Naive B cell (primary cell): ENCODE measurements around the gene CAPN12. TPM values are rescaled to one million over a fixed set of nuclear protein-coding genes. Genes with fewer than 3 reads are reported as not detected.

Experiments
- ATAC-seq, 2 donors: fragments of 150-1000 bp; cut with Tn5 transposase; 2 replicates each; pipeline ENCODE4 v1.10.0; 2021; ENCODE audit warnings: low read depth in 2 of 2, mild to moderate bottlenecking in 2 of 2, moderate library complexity in 2 of 2
- DNase-seq: peaks from one replicate; pipeline ENCODE4 v3.0.0; 2022
- H3K27ac Mint-ChIP-seq, 6 donors: one replicate each; pipeline ENCODE4 v1.8.0; 2020 to 2022; ENCODE audit warnings: mild to moderate bottlenecking in 6 of 6, mixed read lengths in 6 of 6, moderate library complexity in 5 of 6, inconsistent platforms in 2 of 6
- H3K27me3 Mint-ChIP-seq, 3 donors: one replicate each; pipeline ENCODE4 v1.8.0; 2021 to 2022; ENCODE audit warnings: mixed read lengths in 3 of 3, mild to moderate bottlenecking in 1 of 3
- H3K36me3 Mint-ChIP-seq, 2 donors: one replicate each; pipeline ENCODE4 v1.8.0; 2020 to 2022; ENCODE audit warnings: mixed read lengths in 2 of 2, inconsistent platforms in 1 of 2, mild to moderate bottlenecking in 1 of 2
- H3K4me1 Mint-ChIP-seq, 3 donors: one replicate each; pipeline ENCODE4 v1.8.0; 2020 to 2022; ENCODE audit warnings: mixed read lengths in 3 of 3, inconsistent platforms in 1 of 3, mild to moderate bottlenecking in 1 of 3, moderate library complexity in 1 of 3
- H3K4me3 Mint-ChIP-seq, 8 donors: one replicate each; pipeline ENCODE4 v1.8.0; 2020 to 2022; ENCODE audit warnings: mild to moderate bottlenecking in 8 of 8, mixed read lengths in 8 of 8, moderate library complexity in 8 of 8, inconsistent platforms in 2 of 8
- H3K9me3 Mint-ChIP-seq, 7 donors: one replicate each; pipeline ENCODE4 v1.8.0; 2020 to 2022; ENCODE audit warnings: mixed read lengths in 7 of 7, mild to moderate bottlenecking in 5 of 7, inconsistent platforms in 2 of 7, moderate library complexity in 1 of 7
- polyA plus RNA-seq, 6 donors: library from polyadenylated mRNA; unstranded; fragments of 300-500 nt; fragmentation: Illumina TruSeq; gene quantifications; one replicate each; pipeline ENCODE4 v1.2.3, GENCODE V29; 2021; ENCODE audit warnings: low read depth in 6 of 6

CAPN12 gene
- polyA plus RNA-seq, 6 donors from 2014 or later, result 3.3 to 25.4 (median 14.0) TPM

DNA sequence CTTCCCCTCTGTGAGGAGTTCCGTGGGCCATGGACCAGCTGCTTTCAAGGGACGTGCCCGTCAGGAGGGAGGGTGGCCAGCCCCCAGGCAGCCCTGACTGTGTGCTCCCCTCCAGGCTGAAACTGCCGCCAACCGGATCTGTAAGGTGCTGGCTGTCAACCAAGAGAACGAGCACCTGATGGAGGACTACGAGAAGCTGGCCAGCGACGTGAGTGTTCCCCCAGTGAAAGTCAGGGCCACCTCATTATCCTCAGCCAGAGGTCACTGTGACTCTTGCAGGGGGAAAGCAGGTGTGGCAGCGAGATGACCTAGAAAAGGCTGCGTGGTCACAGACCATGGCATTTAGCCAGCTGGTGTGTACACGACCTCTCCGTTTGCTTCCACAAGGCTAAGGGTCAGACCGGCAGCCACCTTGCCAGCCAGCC, 29.9 kb downstream of the CAPN12 start:
- H3K27ac Mint-ChIP-seq, result peak overlapping the region in 1 of 6 donors; percentile 54
- H3K9me3 Mint-ChIP-seq, result no peaks in the 10 kb centered on the region
- ATAC-seq, result no peak
- peaks cover 0 to 27% of the 10 kb centered on the region in 2 donors for H3K36me3 Mint-ChIP-seq
- H3K4me1 Mint-ChIP-seq, result peaks cover 0 to 6% (median 5%) of the 10 kb centered on the region in 3 donors
- DNase-seq, result no peak
- H3K27me3 Mint-ChIP-seq, result no peaks in the 10 kb centered on the region
- H3K4me3 Mint-ChIP-seq, result no peak overlapping the region

DNA sequence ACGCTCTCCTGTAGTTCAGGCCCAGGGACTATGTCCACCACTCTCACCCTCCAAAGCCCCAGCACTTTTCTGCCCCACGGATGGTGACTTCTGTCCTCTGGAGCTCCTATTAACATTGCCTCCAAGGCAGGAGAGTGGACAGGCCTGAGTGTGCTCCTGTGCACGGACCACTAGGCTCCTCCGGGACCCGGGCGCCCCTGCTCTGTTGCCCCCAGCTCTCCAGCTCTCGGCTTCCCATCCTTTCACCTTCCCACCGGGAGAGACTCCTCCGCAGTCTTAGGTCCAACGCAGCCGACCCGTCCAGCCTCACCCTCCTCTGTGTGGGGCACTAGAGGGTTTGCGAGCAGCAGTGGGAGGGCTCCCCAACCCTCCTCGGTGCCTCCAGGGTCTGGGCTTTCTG, 30.4 kb downstream of the CAPN12 start:
- H3K4me1 Mint-ChIP-seq, result peaks cover 0 to 6% (median 5%) of the 10 kb centered on the region in 3 donors
- peak overlapping the region in 1 of 6 donors; percentile 54 for H3K27ac Mint-ChIP-seq
- no peaks in the 10 kb centered on the region for H3K27me3 Mint-ChIP-seq
- H3K4me3 Mint-ChIP-seq, result no peak overlapping the region
- H3K9me3 Mint-ChIP-seq, result no peaks in the 10 kb centered on the region
- peaks cover 0 to 27% of the 10 kb centered on the region in 2 donors for H3K36me3 Mint-ChIP-seq
- ATAC-seq (no peak), DNase-seq (no peak)

DNA sequence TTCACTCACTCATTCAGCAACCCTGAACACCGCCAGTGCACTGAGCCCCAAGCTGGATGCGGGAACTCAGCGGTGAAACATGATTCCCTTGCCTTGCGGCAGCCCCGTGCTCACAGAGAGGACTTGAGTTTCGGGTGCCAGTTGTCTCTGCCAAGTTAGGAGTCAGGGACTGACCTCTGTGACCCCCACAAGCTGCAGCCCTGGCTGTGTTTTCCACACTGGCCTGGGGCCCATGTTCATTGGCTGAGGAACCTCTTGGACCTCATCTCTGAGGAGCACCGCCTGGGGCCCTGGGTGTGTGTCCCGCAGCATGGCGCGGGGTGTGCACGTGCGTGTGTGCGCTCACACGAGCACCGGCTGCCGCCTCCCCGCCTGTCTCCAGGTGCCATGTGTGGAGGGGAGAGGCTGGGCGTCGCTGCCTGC, 31.0 kb downstream of the CAPN12 start:
- Mint-ChIP-seq H3K36me3 (peaks cover 0 to 27% of the 10 kb centered on the region in 2 donors), H3K9me3 (no peaks in the 10 kb centered on the region)

DNA sequence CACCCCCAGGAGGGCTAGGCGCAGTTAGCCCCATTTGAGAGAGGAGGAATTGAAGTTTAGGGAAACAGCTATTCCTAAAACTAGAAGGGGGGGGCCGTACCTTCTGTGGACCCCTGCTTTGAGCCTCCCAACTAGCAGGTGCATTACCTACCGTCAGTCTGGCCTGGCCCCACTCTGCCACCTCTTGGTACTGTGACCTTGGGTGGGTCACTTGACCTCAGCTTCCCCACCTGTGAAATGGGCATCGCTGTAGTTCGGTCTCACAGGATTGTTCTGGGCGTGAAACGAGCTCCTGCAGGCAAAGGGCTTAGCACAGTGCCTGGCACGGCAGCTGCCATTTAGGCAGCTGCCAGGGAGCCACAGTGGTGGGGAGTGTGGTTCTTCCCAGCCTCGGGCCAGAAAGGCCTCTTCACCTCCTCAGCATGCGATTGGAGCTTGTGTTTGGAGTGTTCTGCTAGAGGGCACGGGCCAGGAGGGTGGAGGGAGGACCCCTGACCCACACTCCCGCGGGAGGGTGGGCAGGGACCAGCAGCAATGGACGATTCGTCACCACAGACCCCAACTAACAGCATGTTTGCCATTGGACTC, 32.0 kb downstream of the CAPN12 start:
- Mint-ChIP-seq H3K4me3 (no peak overlapping the region), H3K27me3 (no peaks in the 10 kb centered on the region), H3K36me3 (peaks cover 0 to 27% of the 10 kb centered on the region in 2 donors), H3K9me3 (no peaks in the 10 kb centered on the region), H3K4me1 (peaks cover 0 to 6% (median 5%) of the 10 kb centered on the region in 3 donors), H3K27ac (peak overlapping the region in 1 of 6 donors; percentile 74)
- ATAC-seq (no peak), DNase-seq (no peak)

More for the DNA sequence above, 31.0 kb downstream of the CAPN12 start:
- Mint-ChIP-seq H3K27me3 (no peaks in the 10 kb centered on the region), H3K4me1 (peaks cover 0 to 6% (median 5%) of the 10 kb centered on the region in 3 donors), H3K4me3 (no peak overlapping the region), H3K27ac (no peak overlapping the region)
- DNase-seq (no peak), ATAC-seq (no peak)

DNA sequence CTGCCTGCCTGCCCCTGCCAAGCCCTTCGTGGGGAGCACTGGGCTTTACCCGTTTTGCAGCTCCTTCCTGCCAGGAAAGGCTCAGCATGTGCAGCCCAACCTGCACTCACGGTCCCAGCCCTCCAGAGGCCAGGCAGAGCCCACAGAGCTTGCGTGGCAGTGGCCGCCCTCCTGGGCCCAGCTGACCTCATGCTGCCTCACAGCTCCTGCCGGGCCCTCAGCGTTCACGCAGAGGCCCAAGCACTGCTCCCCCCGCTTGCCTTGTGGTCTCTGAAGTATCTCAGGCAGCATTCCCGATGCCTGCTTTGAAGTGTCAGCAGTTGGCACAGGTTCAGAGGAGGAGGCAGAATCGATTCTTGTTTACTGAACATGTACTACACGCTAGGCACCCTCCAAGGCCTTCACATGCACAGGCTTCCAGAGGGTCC, 32.5 kb downstream of the CAPN12 start:
- H3K27me3 Mint-ChIP-seq, result no peaks in the 10 kb centered on the region
- ATAC-seq (no peak), DNase-seq (no peak)
- H3K27ac Mint-ChIP-seq, result peak overlapping the region in 1 of 6 donors; percentile 74
- peaks cover 0 to 27% of the 10 kb centered on the region in 2 donors for H3K36me3 Mint-ChIP-seq
- peaks cover 0 to 6% (median 5%) of the 10 kb centered on the region in 3 donors for H3K4me1 Mint-ChIP-seq
- H3K9me3 Mint-ChIP-seq, result no peaks in the 10 kb centered on the region
- H3K4me3 Mint-ChIP-seq, result no peak overlapping the region

DNA sequence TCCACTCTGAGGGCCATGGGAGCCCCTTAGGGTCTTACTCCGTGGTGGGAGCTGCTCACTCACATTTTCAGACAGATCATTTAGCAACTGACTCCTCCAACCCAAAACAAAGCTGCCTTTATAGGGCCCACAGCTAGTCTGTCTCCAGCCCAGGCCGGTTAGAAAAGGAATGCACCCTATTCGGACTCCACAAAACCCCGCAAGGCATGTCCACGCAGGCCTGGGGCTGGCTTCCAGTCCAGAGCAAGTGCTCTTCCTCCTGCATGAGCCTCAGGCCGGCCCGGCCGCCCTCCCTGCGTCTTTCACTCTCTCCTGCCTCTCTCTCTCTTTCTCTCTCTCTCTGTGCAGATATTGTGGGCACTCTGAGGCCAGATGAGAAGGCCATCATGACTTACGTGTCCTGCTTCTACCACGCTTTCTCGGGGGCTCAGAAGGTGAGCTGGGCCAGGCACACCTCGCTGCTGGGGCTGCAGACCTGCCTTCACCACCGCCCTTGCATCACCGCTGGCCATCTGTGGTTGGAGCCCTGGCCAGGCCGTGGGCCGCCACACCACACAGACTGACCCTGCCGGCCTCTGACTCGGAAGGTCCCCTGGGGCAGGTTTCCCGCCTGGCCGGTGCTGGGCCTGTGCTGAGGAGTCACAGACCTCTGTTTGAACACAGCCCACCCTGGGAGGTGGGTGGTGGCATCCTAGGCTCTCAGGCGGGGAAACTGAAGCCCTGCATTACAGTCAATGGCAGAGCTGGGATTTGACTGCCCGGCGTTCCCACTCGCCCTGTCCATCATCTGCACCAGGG, 33.1 kb downstream of the CAPN12 start:
- Mint-ChIP-seq H3K36me3 (peaks cover 0 to 27% of the 10 kb centered on the region in 2 donors), H3K4me1 (peaks cover 0 to 6% (median 5%) of the 10 kb centered on the region in 3 donors), H3K9me3 (no peaks in the 10 kb centered on the region), H3K27ac (peak overlapping the region in 3 of 6 donors; percentile 30 to 51 (median 38)), H3K27me3 (no peaks in the 10 kb centered on the region), H3K4me3 (no peak overlapping the region)
- DNase-seq (no peak), ATAC-seq (no peak)

DNA sequence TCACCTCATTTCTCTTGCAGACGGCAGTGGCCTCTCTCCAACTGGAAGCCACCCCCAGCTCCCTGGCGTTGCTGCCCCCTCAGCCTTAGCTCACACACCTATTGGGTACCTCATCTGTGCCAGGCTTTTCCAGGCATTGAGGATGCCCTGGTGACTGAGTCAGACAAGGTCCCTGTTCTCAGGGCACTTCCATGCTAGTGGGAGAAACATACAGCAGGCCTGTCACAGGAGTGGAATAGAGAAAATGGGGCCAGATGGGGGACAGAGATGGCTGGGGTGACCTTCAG, 33.9 kb downstream of the CAPN12 start:
- H3K9me3 Mint-ChIP-seq, result no peaks in the 10 kb centered on the region
- ATAC-seq (no peak), DNase-seq (no peak)
- H3K36me3 Mint-ChIP-seq, result peaks cover 0 to 27% of the 10 kb centered on the region in 2 donors
- H3K4me1 Mint-ChIP-seq, result peaks cover 0 to 6% (median 5%) of the 10 kb centered on the region in 3 donors
- peak overlapping the region in 2 of 6 donors; percentile 10 to 51 for H3K27ac Mint-ChIP-seq
- no peak overlapping the region for H3K4me3 Mint-ChIP-seq
- no peaks in the 10 kb centered on the region for H3K27me3 Mint-ChIP-seq

DNA sequence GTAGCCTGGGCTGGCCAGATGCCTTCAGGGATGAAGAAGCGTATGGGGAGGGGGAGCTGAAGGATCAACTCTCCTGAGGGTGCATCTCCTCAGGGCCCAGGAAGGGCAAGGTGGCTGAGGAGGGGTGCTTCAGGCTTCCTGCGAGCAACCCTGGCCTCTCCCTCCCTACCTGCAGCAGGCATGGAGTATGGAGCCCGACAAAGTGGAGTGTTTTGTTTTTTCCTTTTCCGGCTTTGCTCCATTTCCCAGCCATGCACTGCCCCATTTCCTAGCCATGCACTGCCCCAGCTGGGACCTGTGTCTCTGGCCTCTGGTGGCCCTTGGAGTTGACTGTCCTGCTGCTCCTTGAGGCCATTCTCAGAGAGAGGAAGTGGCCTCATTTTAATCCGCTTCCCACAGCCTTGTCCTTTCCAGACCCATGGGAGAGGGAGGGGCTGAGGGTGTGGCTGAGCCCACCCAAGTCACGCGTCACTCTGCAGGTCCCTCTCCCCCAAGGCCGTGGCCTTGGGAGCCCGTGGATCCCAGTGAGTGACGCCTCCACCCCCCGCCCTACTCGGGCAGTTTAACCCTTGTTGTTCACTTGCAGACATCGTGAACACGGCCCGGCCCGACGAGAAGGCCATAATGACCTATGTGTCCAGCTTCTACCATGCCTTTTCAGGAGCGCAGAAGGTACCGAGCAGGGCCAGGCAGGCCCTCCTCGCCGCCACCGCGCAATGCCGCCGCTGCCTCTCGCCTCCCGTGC, 34.4 kb downstream of the CAPN12 start:
- H3K27ac Mint-ChIP-seq, result peak overlapping the region in 2 of 6 donors; percentile 51 to 62
- no peak for DNase-seq
- H3K4me3 Mint-ChIP-seq, result no peak overlapping the region
- H3K4me1 Mint-ChIP-seq, result peaks cover 0 to 6% (median 5%) of the 10 kb centered on the region in 3 donors
- no peaks in the 10 kb centered on the region for H3K27me3 Mint-ChIP-seq
- peaks cover 0 to 27% of the 10 kb centered on the region in 2 donors for H3K36me3 Mint-ChIP-seq
- no peaks in the 10 kb centered on the region for H3K9me3 Mint-ChIP-seq
- ATAC-seq, result no peak

DNA sequence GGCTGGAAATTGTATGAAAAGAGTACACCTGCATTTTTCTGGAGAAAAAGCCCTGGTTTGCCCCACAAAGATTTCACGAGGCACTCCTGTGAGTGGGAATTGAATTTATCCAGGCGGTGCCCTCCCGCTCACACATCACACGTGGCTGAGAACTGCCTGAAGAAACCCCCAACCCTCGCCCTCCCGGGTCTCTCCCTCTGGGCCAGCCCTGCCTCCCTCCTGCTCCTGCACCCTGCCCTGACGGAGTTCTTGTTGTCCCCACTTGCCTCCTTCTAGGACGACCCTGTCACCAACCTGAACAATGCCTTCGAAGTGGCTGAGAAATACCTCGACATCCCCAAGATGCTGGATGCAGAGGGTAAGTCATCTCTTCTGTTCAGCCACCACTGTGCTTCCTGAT, 35.2 kb downstream of the CAPN12 start:
- H3K27me3 Mint-ChIP-seq, result no peaks in the 10 kb centered on the region
- no peak overlapping the region for H3K27ac Mint-ChIP-seq
- no peak for DNase-seq
- peaks cover 3 to 5% (median 5%) of the 10 kb centered on the region in 3 donors for H3K4me1 Mint-ChIP-seq
- H3K36me3 Mint-ChIP-seq, result peaks cover 0 to 25% of the 10 kb centered on the region in 2 donors
- H3K9me3 Mint-ChIP-seq, result no peaks in the 10 kb centered on the region
- H3K4me3 Mint-ChIP-seq, result no peak overlapping the region
- ATAC-seq, result no peak

DNA sequence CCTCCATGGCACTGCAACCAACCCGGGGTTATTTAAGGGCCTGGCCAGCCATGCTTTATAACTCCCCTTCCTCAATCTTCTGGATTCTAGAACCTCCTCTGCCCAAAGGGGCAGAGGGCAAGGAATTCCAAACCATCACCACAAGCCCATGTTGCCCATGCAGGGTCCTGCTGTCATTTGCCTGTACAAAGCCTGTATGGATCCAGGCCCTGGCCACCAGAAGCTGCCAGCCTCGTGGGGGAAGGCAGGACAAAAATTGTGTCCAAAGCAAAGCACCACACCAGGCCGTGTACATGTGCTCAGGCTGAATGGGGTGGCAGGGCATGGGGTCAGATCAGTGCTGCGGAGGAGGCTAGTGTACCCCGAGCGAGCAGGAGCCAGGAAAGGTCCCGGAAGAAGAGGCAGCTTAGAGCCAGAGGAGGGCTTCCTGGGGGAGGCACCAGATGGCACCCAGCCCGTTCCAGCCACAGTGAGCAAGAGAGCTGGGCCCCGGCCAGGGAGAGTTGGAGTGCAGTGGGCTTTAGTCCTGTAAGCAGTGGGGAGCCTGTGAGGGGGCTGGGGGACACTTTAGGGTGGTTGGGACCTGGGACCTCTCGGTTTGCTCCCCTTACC, 35.8 kb downstream of the CAPN12 start:
- DNase-seq, result no peak
- Mint-ChIP-seq H3K27ac (peak overlapping the region in 2 of 6 donors; percentile 49 to 95), H3K27me3 (no peaks in the 10 kb centered on the region), H3K36me3 (peaks cover 0 to 19% of the 10 kb centered on the region in 2 donors), H3K4me3 (no peak overlapping the region), H3K4me1 (peaks cover 0 to 5% (median 3%) of the 10 kb centered on the region in 3 donors), H3K9me3 (no peaks in the 10 kb centered on the region)
- no peak for ATAC-seq

DNA sequence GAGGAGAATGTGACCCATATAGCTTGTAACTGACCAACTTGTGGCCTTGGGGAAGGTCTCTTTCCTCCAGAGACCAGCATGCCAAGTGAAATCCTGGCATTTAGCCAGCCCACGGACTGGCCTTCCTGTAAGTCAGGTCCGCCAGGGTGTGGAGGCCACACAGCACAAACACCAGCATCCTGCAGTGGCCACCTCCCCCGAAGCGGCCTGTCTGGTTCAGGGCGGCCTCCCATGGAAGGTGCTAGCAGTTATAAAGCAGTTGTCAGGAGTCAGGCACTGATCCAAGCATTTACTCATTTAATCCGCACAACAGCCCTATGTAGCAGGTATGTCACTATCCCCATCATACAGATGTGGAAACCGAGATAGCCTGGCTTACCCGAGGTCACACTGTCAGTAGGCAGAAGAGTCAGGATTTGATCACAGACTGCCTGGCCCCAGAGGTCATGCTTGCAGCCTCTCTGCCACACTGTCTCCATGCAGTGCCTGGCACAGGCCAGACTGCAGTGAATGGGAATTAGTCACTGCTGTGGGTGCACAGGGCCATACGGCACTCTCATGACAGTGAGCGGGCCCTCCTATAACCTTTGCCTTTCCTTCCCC, 36.7 kb downstream of the CAPN12 start:
- H3K4me3 Mint-ChIP-seq, result no peak overlapping the region
- H3K27me3 Mint-ChIP-seq, result no peaks in the 10 kb centered on the region
- H3K9me3 Mint-ChIP-seq, result no peaks in the 10 kb centered on the region
- H3K4me1 Mint-ChIP-seq, result peaks cover 0 to 5% (median 3%) of the 10 kb centered on the region in 3 donors
- DNase-seq (no peak), ATAC-seq (no peak)
- no peak overlapping the region for H3K27ac Mint-ChIP-seq
- peaks cover 0 to 16% of the 10 kb centered on the region in 2 donors for H3K36me3 Mint-ChIP-seq

DNA sequence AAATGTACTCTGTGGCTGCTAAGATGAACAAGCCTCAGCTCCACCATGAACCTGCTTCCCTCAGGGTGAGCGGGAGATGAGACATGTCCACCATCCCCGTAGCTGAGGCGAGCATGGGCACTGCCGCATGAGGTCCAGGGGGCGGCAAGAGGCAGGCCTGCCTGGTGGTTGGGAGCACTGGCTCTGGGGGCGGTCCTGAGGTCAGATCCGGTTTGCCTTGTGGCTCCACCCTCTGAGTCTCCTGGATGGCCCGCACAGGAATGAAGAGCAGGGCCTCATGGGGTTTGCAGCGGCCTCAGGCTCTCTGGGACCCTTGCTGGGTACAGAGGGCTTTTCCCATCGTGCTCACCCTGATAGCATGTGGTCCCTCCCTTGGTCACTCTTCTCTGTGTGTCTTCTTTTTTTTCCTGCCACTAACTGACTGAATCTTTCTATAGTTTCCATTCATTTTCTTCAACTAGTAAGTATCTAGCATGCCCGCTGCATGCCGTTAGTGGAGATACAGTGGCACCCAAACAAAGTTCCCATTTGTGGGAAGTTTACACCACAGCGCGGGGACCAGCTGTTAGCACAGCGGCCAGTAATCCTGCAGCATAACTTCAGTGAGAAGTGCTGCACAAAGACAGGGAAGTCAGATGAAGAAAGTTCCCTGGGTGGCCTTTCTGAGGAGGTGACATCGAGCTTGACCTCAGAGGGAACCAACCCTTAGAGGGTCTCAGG, 37.3 kb downstream of the CAPN12 start:
- Mint-ChIP-seq H3K27me3 (no peaks in the 10 kb centered on the region), H3K4me1 (peaks cover 0 to 5% (median 3%) of the 10 kb centered on the region in 3 donors), H3K4me3 (no peak overlapping the region), H3K36me3 (peaks cover 0 to 16% of the 10 kb centered on the region in 2 donors), H3K9me3 (no peaks in the 10 kb centered on the region), H3K27ac (peak overlapping the region in 1 of 6 donors; percentile 11)
- ATAC-seq, result no peak
- DNase-seq, result no peak
